Effector memory CD8-positive, alpha-beta T cell (primary cell): ENCODE results near the gene KRT72.

Experiments used
- ATAC-seq: fragments of 150-1000 bp; cut with Tn5 transposase; replicated peaks from 2 replicates; pipeline ENCODE4 v1.10.0; 2021; ENCODE audit warnings: mild to moderate bottlenecking, moderate library complexity
- DNase-seq, 3 experiments: peaks; one replicate each; pipeline ENCODE4 v3.0.0; 2021
- H3K27ac Mint-ChIP-seq, 2 donors: one replicate each; pipeline ENCODE4 v1.8.0; 2022; ENCODE audit warnings: mild to moderate bottlenecking in 2 of 2, mixed read lengths in 2 of 2, moderate library complexity in 2 of 2
- H3K27me3 Mint-ChIP-seq, 2 donors: one replicate each; pipeline ENCODE4 v1.8.0; 2022; ENCODE audit warnings: mixed read lengths in 2 of 2
- H3K36me3 Mint-ChIP-seq: one replicate; pipeline ENCODE4 v1.8.0; 2022; ENCODE audit warnings: mild to moderate bottlenecking, moderate library complexity, mixed read lengths; ENCODE audit not compliant: insufficient read depth
- H3K4me1 Mint-ChIP-seq, 2 donors: one replicate each; pipeline ENCODE4 v1.8.0; 2022; ENCODE audit warnings: low read depth in 2 of 2, mixed read lengths in 2 of 2
- H3K4me3 Mint-ChIP-seq, 2 donors: one replicate each; pipeline ENCODE4 v1.8.0; 2022; ENCODE audit warnings: mild to moderate bottlenecking in 2 of 2, mixed read lengths in 2 of 2, moderate library complexity in 2 of 2
- H3K9me3 Mint-ChIP-seq, 2 donors: one replicate each; pipeline ENCODE4 v1.8.0; 2022; ENCODE audit warnings: mixed read lengths in 2 of 2

The KRT72 gene

GRCh38 chr12:52627395-52628110 lies 26.3 kb upstream of the KRT72 start:
- H3K27me3 Mint-ChIP-seq = peaks cover 0 to 26% of the 10 kb centered on the region in 2 donors
- no peaks in the 10 kb centered on the region for H3K36me3 Mint-ChIP-seq
- no peak for ATAC-seq
- no peak for DNase-seq
- no peak overlapping the region for H3K4me3 Mint-ChIP-seq
- no peak overlapping the region for H3K27ac Mint-ChIP-seq
- no peaks in the 10 kb centered on the region for H3K9me3 Mint-ChIP-seq
- peaks cover 20 to 31% of the 10 kb centered on the region in 2 donors for H3K4me1 Mint-ChIP-seq

- H3K36me3 Mint-ChIP-seq = no peaks in the 10 kb centered on the region
- no peaks in the 10 kb centered on the region for H3K9me3 Mint-ChIP-seq
- H3K4me3 Mint-ChIP-seq = no peak overlapping the region
- H3K27ac Mint-ChIP-seq = no peak overlapping the region
- ATAC-seq (no peak), DNase-seq (no peak)
- peaks cover 0 to 29% of the 10 kb centered on the region in 2 donors for H3K27me3 Mint-ChIP-seq
- peaks cover 2 to 4% of the 10 kb centered on the region in 2 donors for H3K4me1 Mint-ChIP-seq
Observed at GRCh38 chr12:52622349-52622748, 21.1 kb upstream of the KRT72 start.

DNA sequence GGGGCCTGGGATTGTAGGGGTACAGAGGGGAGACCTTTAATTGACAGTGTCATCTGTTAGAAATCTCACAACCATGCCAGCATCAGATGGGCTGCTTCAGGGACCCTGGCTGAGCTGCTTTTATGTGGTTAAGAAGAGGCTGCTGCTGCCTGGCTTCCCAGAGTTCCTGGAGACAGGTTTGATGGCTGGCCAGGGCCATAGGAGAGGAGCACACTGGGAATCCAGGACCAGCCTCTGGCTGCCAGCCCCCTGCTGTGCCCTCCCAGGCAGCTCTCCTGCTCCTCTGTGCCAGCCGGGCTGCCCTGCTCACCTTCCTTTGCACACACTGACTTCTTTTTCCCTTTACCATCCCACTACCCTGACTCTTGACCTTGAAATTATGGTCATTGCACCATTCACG lies 17.6 kb upstream of the KRT72 start:
- ATAC-seq = no peak
- Mint-ChIP-seq H3K9me3 (no peaks in the 10 kb centered on the region), H3K4me1 (peaks cover 10 to 11% of the 10 kb centered on the region in 2 donors), H3K4me3 (no peak overlapping the region), H3K27me3 (peaks cover 8 to 46% of the 10 kb centered on the region in 2 donors), H3K36me3 (no peaks in the 10 kb centered on the region), H3K27ac (no peak overlapping the region)
- no peak for DNase-seq

- H3K9me3 Mint-ChIP-seq = no peaks in the 10 kb centered on the region
- H3K36me3 Mint-ChIP-seq = no peaks in the 10 kb centered on the region
- no peak for DNase-seq
- ATAC-seq = no peak
- no peak within 1 kb of the TSS for H3K27ac Mint-ChIP-seq
- H3K4me1 Mint-ChIP-seq = peaks cover 12 to 14% of the 10 kb centered on the region in 2 donors
- H3K27me3 Mint-ChIP-seq = peaks cover 8 to 46% of the 10 kb centered on the region in 2 donors
- H3K4me3 Mint-ChIP-seq = no peak within 1 kb of the TSS
Observed at GRCh38 chr12:52618216-52618615, 17.0 kb upstream of the KRT72 start, which contains the start of gene KRT73. Gene KRT73, minus strand, starts transcription at chr12:52618559. Its CDS starts 35 bp downstream, at chr12:52618524.

- Mint-ChIP-seq H3K4me1 (peaks cover 12 to 14% of the 10 kb centered on the region in 2 donors), H3K36me3 (no peaks in the 10 kb centered on the region), H3K4me3 (no peak overlapping the region), H3K27ac (peak overlapping the region in 1 of 2 donors; percentile 21), H3K9me3 (no peaks in the 10 kb centered on the region), H3K27me3 (peaks cover 8 to 46% of the 10 kb centered on the region in 2 donors)
- DNase-seq (no peak), ATAC-seq (no peak)
Observed at GRCh38 chr12:52617403-52617785, 16.1 kb upstream of the KRT72 start.

- ATAC-seq (no peak), DNase-seq (no peak)
- Mint-ChIP-seq H3K9me3 (no peaks in the 10 kb centered on the region), H3K27me3 (peaks cover 8 to 48% of the 10 kb centered on the region in 2 donors), H3K36me3 (no peaks in the 10 kb centered on the region), H3K4me1 (peaks cover 12 to 16% of the 10 kb centered on the region in 2 donors), H3K4me3 (no peak overlapping the region), H3K27ac (peak overlapping the region in 1 of 2 donors; percentile 21)
Observed at GRCh38 chr12:52616680-52617402, 15.6 kb upstream of the KRT72 start.

DNA sequence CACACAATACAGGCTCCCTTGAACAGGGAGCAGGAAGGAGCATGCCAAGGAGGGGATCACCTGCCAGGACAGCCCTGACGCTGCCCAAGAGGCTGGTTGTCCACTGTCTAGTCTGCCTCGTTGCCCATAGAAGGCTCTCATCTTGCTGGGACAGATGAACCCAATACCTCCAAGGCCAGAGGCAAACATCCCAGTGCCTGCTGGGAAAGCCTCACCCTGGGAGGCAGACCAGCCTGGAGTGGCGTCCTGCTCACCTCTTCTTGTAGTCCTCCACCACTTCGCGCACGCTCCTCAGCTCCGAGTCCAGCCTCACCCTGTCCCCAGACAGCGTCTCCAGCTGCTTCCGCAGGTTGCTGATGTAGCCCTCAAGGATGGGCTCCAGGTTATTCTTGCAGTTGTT lies 14.6 kb upstream of the KRT72 start:
- Mint-ChIP-seq H3K27ac (no peak overlapping the region), H3K27me3 (peaks cover 8 to 52% of the 10 kb centered on the region in 2 donors), H3K4me1 (peaks cover 15 to 19% of the 10 kb centered on the region in 2 donors), H3K9me3 (no peaks in the 10 kb centered on the region), H3K36me3 (no peaks in the 10 kb centered on the region), H3K4me3 (no peak overlapping the region)
- DNase-seq = no peak
- ATAC-seq = no peak

GRCh38 chr12:52615208-52615868 lies 14.1 kb upstream of the KRT72 start:
- H3K36me3 Mint-ChIP-seq = no peaks in the 10 kb centered on the region
- H3K9me3 Mint-ChIP-seq = no peaks in the 10 kb centered on the region
- H3K27me3 Mint-ChIP-seq = peaks cover 8 to 52% of the 10 kb centered on the region in 2 donors
- ATAC-seq = no peak
- H3K4me3 Mint-ChIP-seq = no peak overlapping the region
- peaks cover 20 to 24% of the 10 kb centered on the region in 2 donors for H3K4me1 Mint-ChIP-seq
- peak overlapping the region; percentile 11 to 20 for H3K27ac Mint-ChIP-seq
- no peak for DNase-seq

DNA sequence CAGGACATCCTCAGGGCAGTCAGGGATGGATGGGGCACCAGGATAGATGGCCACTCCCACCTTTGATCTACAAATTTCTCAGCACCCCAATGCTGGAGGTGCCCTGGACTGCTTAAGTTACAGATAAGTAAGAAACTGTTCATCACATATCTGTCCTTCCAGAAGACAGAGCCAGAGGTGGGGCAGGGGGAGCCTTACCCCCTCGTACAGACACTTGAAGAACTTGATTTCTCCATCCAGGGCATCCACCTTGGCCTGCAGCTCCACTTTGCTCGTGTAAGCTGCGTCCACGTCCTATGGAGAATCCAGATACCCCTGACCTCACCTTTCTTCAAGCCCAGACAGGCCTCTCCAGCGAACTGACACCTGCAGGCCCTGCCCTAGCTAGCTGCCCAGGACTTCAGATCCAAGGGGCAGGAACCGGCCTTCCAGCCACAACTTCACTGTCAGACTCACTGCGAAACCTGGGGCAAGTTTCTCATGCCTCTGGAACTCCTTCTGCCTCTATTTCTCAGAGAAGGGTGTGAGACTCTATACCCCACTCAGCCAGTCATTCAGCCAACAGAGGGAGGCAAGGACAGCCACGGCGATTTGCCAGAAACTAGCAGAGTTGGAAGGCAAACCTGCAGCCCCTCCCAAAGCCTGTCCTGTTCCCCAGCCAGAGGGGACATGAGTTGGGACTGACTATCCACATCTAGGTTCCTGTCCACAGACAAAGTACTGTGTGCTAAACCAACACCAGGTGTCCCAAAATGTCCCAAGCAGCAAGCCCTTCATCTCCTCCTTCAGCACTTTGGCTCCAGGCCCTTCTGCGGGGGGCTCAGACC lies 13.3 kb upstream of the KRT72 start:
- peak overlapping the region; percentile 11 to 20 for H3K27ac Mint-ChIP-seq
- no peaks in the 10 kb centered on the region for H3K36me3 Mint-ChIP-seq
- H3K4me3 Mint-ChIP-seq = no peak overlapping the region
- H3K27me3 Mint-ChIP-seq = peaks cover 8 to 50% of the 10 kb centered on the region in 2 donors
- no peaks in the 10 kb centered on the region for H3K9me3 Mint-ChIP-seq
- DNase-seq (no peak), ATAC-seq (no peak)
- H3K4me1 Mint-ChIP-seq = peaks cover 20 to 28% of the 10 kb centered on the region in 2 donors

- no peak overlapping the region for H3K4me3 Mint-ChIP-seq
- no peaks in the 10 kb centered on the region for H3K9me3 Mint-ChIP-seq
- peak overlapping the region in 1 of 2 donors; percentile 13 for H3K27ac Mint-ChIP-seq
- H3K4me1 Mint-ChIP-seq = peaks cover 20 to 32% of the 10 kb centered on the region in 2 donors
- H3K27me3 Mint-ChIP-seq = peaks cover 8 to 51% of the 10 kb centered on the region in 2 donors
- DNase-seq = no peak
- H3K36me3 Mint-ChIP-seq = peaks cover 3% of the 10 kb centered on the region
- no peak for ATAC-seq
Observed at GRCh38 chr12:52613384-52614030, 12.2 kb upstream of the KRT72 start.

- Mint-ChIP-seq H3K9me3 (no peaks in the 10 kb centered on the region), H3K27me3 (peaks cover 11 to 59% of the 10 kb centered on the region in 2 donors), H3K4me3 (no peak overlapping the region), H3K36me3 (peaks cover 3% of the 10 kb centered on the region), H3K4me1 (peaks cover 20 to 35% of the 10 kb centered on the region in 2 donors), H3K27ac (no peak overlapping the region)
- DNase-seq = no peak
- no peak for ATAC-seq
Observed at GRCh38 chr12:52612431-52613383, 11.4 kb upstream of the KRT72 start.

- Mint-ChIP-seq H3K4me3 (peak overlapping the region in 1 of 2 donors; percentile 42), H3K36me3 (peaks cover 3% of the 10 kb centered on the region), H3K27me3 (peaks cover 7 to 56% of the 10 kb centered on the region in 2 donors), H3K9me3 (no peaks in the 10 kb centered on the region), H3K4me1 (peaks cover 20 to 39% of the 10 kb centered on the region in 2 donors), H3K27ac (peak overlapping the region; percentile 27 to 83)
- DNase-seq (no peak), ATAC-seq (no peak)
Observed at GRCh38 chr12:52611080-52611468, 9.8 kb upstream of the KRT72 start.
